HEK293 (cell line): ENCODE data around the gene PDPK1.

ENCODE experiments used
- BCL11A ChIP-seq: fragments of 450-650 bp; formaldehyde crosslinking; IDR thresholded peaks from 2 replicates; pipeline ENCODE4 v1.5.1; 2016; ENCODE audit warnings: low read depth, missing biosample characterization, missing genetic modification characterization
- KLF10 ChIP-seq: fragments of 450-650 bp; IDR thresholded peaks from 2 replicates; pipeline ENCODE4 v1.5.1; 2018; ENCODE audit warnings: missing biosample characterization, mild to moderate bottlenecking, missing genetic modification characterization
- PRDM4 ChIP-seq: fragments of 450-650 bp; formaldehyde crosslinking; IDR thresholded peaks from 2 replicates; pipeline ENCODE4 v1.5.1; 2017; ENCODE audit warnings: missing biosample characterization, missing genetic modification characterization
- ZBTB26 ChIP-seq: fragments of 450-650 bp; formaldehyde crosslinking; optimal IDR thresholded peaks from 2 replicates; pipeline ENCODE3; 2016; ENCODE audit warnings: missing biosample characterization, mild to moderate bottlenecking, missing genetic modification characterization
- ZBTB7A ChIP-seq: fragments of 450-650 bp; formaldehyde crosslinking; IDR thresholded peaks from 2 replicates; pipeline ENCODE4 v1.5.1; 2016; ENCODE audit warnings: low read depth, missing biosample characterization, missing genetic modification characterization
- ZFP69B ChIP-seq: fragments of 450-650 bp; formaldehyde crosslinking; IDR thresholded peaks from 2 replicates; pipeline ENCODE4 v1.5.1; 2016; ENCODE audit warnings: missing biosample characterization, missing genetic modification characterization
- ZNF114 ChIP-seq: fragments of 450-650 bp; formaldehyde crosslinking; IDR thresholded peaks from 2 replicates; pipeline ENCODE4 v1.5.0; 2017; ENCODE audit warnings: missing biosample characterization, missing genetic modification characterization
- ZNF18 ChIP-seq: fragments of 450-650 bp; formaldehyde crosslinking; IDR thresholded peaks from 2 replicates; pipeline ENCODE4 v1.5.1; 2016; ENCODE audit warnings: missing biosample characterization, missing genetic modification characterization
- ZNF280D ChIP-seq: fragments of 450-650 bp; formaldehyde crosslinking; IDR thresholded peaks from 2 replicates; pipeline ENCODE4 v1.5.1; 2016; ENCODE audit warnings: missing biosample characterization, missing genetic modification characterization
- ZNF341 ChIP-seq: fragments of 450-650 bp; formaldehyde crosslinking; IDR thresholded peaks from 2 replicates; pipeline ENCODE4; 2016; ENCODE audit warnings: low read depth, missing biosample characterization, missing genetic modification characterization
- ZNF354C ChIP-seq: fragments of 450-650 bp; formaldehyde crosslinking; IDR thresholded peaks from 2 replicates; pipeline ENCODE4 v1.5.1; 2016; ENCODE audit warnings: missing biosample characterization, missing genetic modification characterization, low read depth, borderline replicate concordance
- ZNF423 ChIP-seq: fragments of 450-650 bp; formaldehyde crosslinking; IDR thresholded peaks from 2 replicates; pipeline ENCODE4 v1.5.1; 2016; ENCODE audit warnings: missing biosample characterization, missing genetic modification characterization
- ZNF580 ChIP-seq: fragments of 450-650 bp; formaldehyde crosslinking; IDR thresholded peaks from 2 replicates; pipeline ENCODE4 v1.5.1; 2016; ENCODE audit warnings: missing biosample characterization, missing genetic modification characterization
- ZNF626 ChIP-seq: fragments of 450-650 bp; sonication (Bioruptor Pico); formaldehyde crosslinking; IDR thresholded peaks from 2 replicates; pipeline ENCODE4 v1.5.1; 2018; ENCODE audit warnings: missing biosample characterization, missing genetic modification characterization, inconsistent platforms
- ZNF660 ChIP-seq: fragments of 450-650 bp; IDR thresholded peaks from 2 replicates; pipeline ENCODE4 v1.5.1; 2018; ENCODE audit warnings: missing biosample characterization, mild to moderate bottlenecking, missing genetic modification characterization
- ZNF664 ChIP-seq: fragments of 450-650 bp; formaldehyde crosslinking; IDR thresholded peaks from 2 replicates; pipeline ENCODE4 v1.5.1; 2016; ENCODE audit warnings: missing biosample characterization, missing genetic modification characterization
- ZNF76 ChIP-seq: fragments of 450-650 bp; formaldehyde crosslinking; IDR thresholded peaks from 2 replicates; pipeline ENCODE4; 2016; ENCODE audit warnings: low read depth, missing biosample characterization, missing genetic modification characterization, borderline replicate concordance
- ZSCAN30 ChIP-seq: fragments of 450-650 bp; IDR thresholded peaks from 2 replicates; pipeline ENCODE4 v1.5.1; 2018; ENCODE audit warnings: missing biosample characterization, mild to moderate bottlenecking, missing genetic modification characterization, moderate library complexity
- TF ChIP-seq, protein P1 (sequence below): fragments of 450-650 bp; formaldehyde crosslinking; IDR thresholded peaks from 2 replicates; pipeline ENCODE4 v1.5.0; 2017; ENCODE audit warnings: missing biosample characterization, missing genetic modification characterization, borderline replicate concordance
- TF ChIP-seq, protein P2 (sequence below): fragments of 450-650 bp; formaldehyde crosslinking; IDR thresholded peaks from 2 replicates; pipeline ENCODE4 v1.5.1; 2016; ENCODE audit warnings: missing biosample characterization, missing genetic modification characterization

Gene PDPK1

DNA sequence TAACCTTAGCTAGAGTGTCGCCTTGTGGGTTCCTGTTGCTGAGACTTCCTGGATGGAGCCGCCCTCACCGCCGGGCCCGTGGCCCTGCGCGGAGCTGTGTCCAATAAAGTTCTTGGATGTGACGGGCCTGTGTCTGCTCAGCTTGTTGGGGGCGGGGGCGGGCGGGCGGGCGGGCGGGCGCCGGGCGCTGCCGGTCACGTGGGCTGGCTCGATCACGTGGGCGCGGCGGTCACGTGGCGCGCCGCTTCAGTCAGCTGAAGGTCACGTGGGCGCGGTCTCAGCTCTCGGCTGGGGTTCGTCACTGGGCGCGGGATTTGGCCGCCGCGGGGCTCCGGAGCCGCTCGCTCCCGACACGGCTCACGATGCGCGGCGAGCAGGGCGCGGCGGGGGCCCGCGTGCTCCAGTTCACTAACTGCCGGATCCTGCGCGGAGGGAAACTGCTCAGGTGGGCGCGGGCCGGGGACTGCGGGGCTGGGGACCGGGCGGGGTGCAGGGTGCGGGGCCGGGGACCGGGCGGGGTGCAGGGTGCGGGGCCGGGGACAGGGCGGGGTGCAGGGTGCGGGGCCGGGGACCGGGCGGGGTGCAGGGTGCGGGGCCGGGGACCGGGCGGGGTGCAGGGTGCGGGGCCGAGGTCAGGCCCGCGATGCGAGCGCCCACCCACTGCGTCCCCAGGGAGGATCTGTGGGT is 17.6 kb upstream of the PDPK1 start, which contains the start of gene AMDHD2 (continued):
- TF ChIP-seq ZNF341: no peak
- no peak for TF ChIP-seq BCL11A (tag by site-specific recombination)
- TF ChIP-seq ZNF114 (tag by site-specific recombination): no peak
- no peak for TF ChIP-seq PRDM4 (tag by site-specific recombination)
- peak; percentile 92 for TF ChIP-seq ZBTB26 (tag by site-specific recombination)
- peak; percentile 31; the same call in 1 of the 2 replicates for TF ChIP-seq ZNF660
- TF ChIP-seq ZNF76: peak; percentile 18; the same call in 1 of the 2 replicates
- no peak for TF ChIP-seq ZSCAN30 (tag by site-specific recombination)
- TF ChIP-seq ZNF664: no peak
- TF ChIP-seq ZNF18 (tag by site-specific recombination): no peak
- no peak for TF ChIP-seq ZFP69B
- TF ChIP-seq, protein P1, sequence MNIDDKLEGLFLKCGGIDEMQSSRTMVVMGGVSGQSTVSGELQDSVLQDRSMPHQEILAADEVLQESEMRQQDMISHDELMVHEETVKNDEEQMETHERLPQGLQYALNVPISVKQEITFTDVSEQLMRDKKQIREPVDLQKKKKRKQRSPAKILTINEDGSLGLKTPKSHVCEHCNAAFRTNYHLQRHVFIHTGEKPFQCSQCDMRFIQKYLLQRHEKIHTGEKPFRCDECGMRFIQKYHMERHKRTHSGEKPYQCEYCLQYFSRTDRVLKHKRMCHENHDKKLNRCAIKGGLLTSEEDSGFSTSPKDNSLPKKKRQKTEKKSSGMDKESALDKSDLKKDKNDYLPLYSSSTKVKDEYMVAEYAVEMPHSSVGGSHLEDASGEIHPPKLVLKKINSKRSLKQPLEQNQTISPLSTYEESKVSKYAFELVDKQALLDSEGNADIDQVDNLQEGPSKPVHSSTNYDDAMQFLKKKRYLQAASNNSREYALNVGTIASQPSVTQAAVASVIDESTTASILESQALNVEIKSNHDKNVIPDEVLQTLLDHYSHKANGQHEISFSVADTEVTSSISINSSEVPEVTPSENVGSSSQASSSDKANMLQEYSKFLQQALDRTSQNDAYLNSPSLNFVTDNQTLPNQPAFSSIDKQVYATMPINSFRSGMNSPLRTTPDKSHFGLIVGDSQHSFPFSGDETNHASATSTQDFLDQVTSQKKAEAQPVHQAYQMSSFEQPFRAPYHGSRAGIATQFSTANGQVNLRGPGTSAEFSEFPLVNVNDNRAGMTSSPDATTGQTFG (tag by site-specific recombination): no peak
- no peak for TF ChIP-seq ZNF626 (tag by site-specific recombination)
- TF ChIP-seq ZNF354C (tag by site-specific recombination): no peak
- TF ChIP-seq ZNF423 (tag by site-specific recombination): no peak
- TF ChIP-seq ZNF280D (tag by site-specific recombination): no peak
- TF ChIP-seq KLF10 (tag by site-specific recombination): peak; percentile 51; the same call in 1 of the 2 replicates
- TF ChIP-seq ZBTB7A: no peak
- TF ChIP-seq, protein P2, sequence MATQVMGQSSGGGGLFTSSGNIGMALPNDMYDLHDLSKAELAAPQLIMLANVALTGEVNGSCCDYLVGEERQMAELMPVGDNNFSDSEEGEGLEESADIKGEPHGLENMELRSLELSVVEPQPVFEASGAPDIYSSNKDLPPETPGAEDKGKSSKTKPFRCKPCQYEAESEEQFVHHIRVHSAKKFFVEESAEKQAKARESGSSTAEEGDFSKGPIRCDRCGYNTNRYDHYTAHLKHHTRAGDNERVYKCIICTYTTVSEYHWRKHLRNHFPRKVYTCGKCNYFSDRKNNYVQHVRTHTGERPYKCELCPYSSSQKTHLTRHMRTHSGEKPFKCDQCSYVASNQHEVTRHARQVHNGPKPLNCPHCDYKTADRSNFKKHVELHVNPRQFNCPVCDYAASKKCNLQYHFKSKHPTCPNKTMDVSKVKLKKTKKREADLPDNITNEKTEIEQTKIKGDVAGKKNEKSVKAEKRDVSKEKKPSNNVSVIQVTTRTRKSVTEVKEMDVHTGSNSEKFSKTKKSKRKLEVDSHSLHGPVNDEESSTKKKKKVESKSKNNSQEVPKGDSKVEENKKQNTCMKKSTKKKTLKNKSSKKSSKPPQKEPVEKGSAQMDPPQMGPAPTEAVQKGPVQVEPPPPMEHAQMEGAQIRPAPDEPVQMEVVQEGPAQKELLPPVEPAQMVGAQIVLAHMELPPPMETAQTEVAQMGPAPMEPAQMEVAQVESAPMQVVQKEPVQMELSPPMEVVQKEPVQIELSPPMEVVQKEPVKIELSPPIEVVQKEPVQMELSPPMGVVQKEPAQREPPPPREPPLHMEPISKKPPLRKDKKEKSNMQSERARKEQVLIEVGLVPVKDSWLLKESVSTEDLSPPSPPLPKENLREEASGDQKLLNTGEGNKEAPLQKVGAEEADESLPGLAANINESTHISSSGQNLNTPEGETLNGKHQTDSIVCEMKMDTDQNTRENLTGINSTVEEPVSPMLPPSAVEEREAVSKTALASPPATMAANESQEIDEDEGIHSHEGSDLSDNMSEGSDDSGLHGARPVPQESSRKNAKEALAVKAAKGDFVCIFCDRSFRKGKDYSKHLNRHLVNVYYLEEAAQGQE (tag by site-specific recombination): no peak
- TF ChIP-seq ZNF580 (tag by site-specific recombination): no peak
